Calu3 (cell line): ENCODE measurements around the gene ZBTB16. TPM values are rescaled to one million over a fixed set of nuclear protein-coding genes. Genes with fewer than 3 reads are reported as not detected.

Source experiments
- BruUV-seq: library from RNA; stranded (reverse); fragments of 400-500 nt; replicated peaks from 2 replicates; lab custom pipeline; 2021; lab: Mats Ljungman, UMichigan
- CTCF ChIA-PET: fragments of 300-600 bp; sonication (Branson Sonifier 250); formaldehyde crosslinking; loops from one replicate; lab custom pipeline; 2022; ENCODE audit warnings: antibody characterized with exemption; lab: Charles Lee
- DNase-seq: peaks from one replicate; pipeline ENCODE4 v3.0.0; 2022
- H3K27ac Mint-ChIP-seq: one replicate; pipeline ENCODE4 v1.8.0; 2022; ENCODE audit warnings: mixed read lengths; ENCODE audit not compliant: unreplicated experiment
- H3K27me3 Mint-ChIP-seq: one replicate; pipeline ENCODE4 v1.8.0; 2022; ENCODE audit warnings: mixed read lengths; ENCODE audit not compliant: unreplicated experiment
- H3K36me3 Mint-ChIP-seq: one replicate; pipeline ENCODE4 v1.8.0; 2022; ENCODE audit warnings: mild to moderate bottlenecking, moderate library complexity, mixed read lengths; ENCODE audit not compliant: insufficient read depth, unreplicated experiment
- H3K4me1 Mint-ChIP-seq: one replicate; pipeline ENCODE4 v1.8.0; 2022; ENCODE audit warnings: mild to moderate bottlenecking, low read depth, mixed read lengths; ENCODE audit not compliant: unreplicated experiment
- H3K4me3 Mint-ChIP-seq: one replicate; pipeline ENCODE4 v1.8.0; 2022; ENCODE audit warnings: mild to moderate bottlenecking, low read depth, moderate library complexity, mixed read lengths; ENCODE audit not compliant: unreplicated experiment
- H3K9me3 Mint-ChIP-seq: one replicate; pipeline ENCODE4 v1.8.0; 2022; ENCODE audit warnings: low read depth, mixed read lengths; ENCODE audit not compliant: unreplicated experiment
- CTCF ChIP-seq: fragments of 200-600 bp; IDR thresholded peaks from one replicate; pipeline ENCODE4 v1.8.0; 2022; ENCODE audit warnings: antibody characterized with exemption; ENCODE audit not compliant: unreplicated experiment
- intact Hi-C: fragments of 100-400 bp; cut with micrococcal nuclease; formaldehyde crosslinking; loops from one replicate; pipeline ENCODE4 v1.10.0; 2022; ENCODE audit not compliant: unreplicated experiment
- total RNA-seq: library from RNA; stranded (reverse); gene quantifications from 2 replicates; pipeline ENCODE4 v1.2.3, GENCODE V29; 2022

Gene ZBTB16
- total RNA-seq, 1 experiment from 2014 or later, result not detected

GRCh38 chr11:114141863-114142580 is 82.5 kb downstream of the ZBTB16 start:
- intact Hi-C loops, result no loop called here
- Mint-ChIP-seq H3K36me3 (no peaks in the 10 kb centered on the region), H3K9me3 (no peaks in the 10 kb centered on the region), H3K27me3 (peaks cover 90% of the 10 kb centered on the region), H3K27ac (no peak overlapping the region), H3K4me3 (no peak overlapping the region), H3K4me1 (no peaks in the 10 kb centered on the region)
- no peak for TF ChIP-seq CTCF
- CTCF ChIA-PET, result no interaction called here
- no TSS peak for BruUV-seq
- DNase-seq, result no peak

GRCh38 chr11:114142707-114143106 is 83.2 kb downstream of the ZBTB16 start:
- CTCF ChIA-PET, result no interaction called here
- no peak for DNase-seq
- no peak overlapping the region for H3K4me3 Mint-ChIP-seq
- no TSS peak for BruUV-seq
- no peaks in the 10 kb centered on the region for H3K9me3 Mint-ChIP-seq
- H3K27me3 Mint-ChIP-seq, result peaks cover 83% of the 10 kb centered on the region
- no peaks in the 10 kb centered on the region for H3K36me3 Mint-ChIP-seq
- H3K4me1 Mint-ChIP-seq, result no peaks in the 10 kb centered on the region
- no peak overlapping the region for H3K27ac Mint-ChIP-seq
- intact Hi-C loops, result no loop called here
- TF ChIP-seq CTCF, result no peak

- TF ChIP-seq CTCF, result no peak
- H3K27me3 Mint-ChIP-seq, result peaks cover 80% of the 10 kb centered on the region
- intact Hi-C loops, result no loop called here
- H3K27ac Mint-ChIP-seq, result no peak overlapping the region
- CTCF ChIA-PET, result no interaction called here
- no peak overlapping the region for H3K4me3 Mint-ChIP-seq
- H3K36me3 Mint-ChIP-seq, result no peaks in the 10 kb centered on the region
- H3K9me3 Mint-ChIP-seq, result no peaks in the 10 kb centered on the region
- H3K4me1 Mint-ChIP-seq, result no peaks in the 10 kb centered on the region
- no peak for DNase-seq
- BruUV-seq, result no TSS peak
Observed at GRCh38 chr11:114145166-114145775, 85.8 kb downstream of the ZBTB16 start.

GRCh38 chr11:114147375-114148012 is 88.0 kb downstream of the ZBTB16 start:
- BruUV-seq, result no TSS peak
- TF ChIP-seq CTCF, result no peak

More at GRCh38 chr11:114147375-114148012, 88.0 kb downstream of the ZBTB16 start:
- CTCF ChIA-PET, result no interaction called here
- H3K4me1 Mint-ChIP-seq, result no peaks in the 10 kb centered on the region
- no peaks in the 10 kb centered on the region for H3K9me3 Mint-ChIP-seq
- H3K36me3 Mint-ChIP-seq, result no peaks in the 10 kb centered on the region
- H3K27ac Mint-ChIP-seq, result no peak overlapping the region
- intact Hi-C loops, result no loop called here
- DNase-seq, result no peak
- no peak overlapping the region for H3K4me3 Mint-ChIP-seq
- H3K27me3 Mint-ChIP-seq, result peaks cover 80% of the 10 kb centered on the region
